GM08714 (cell line): ENCODE measurements around the gene ZNF654.

Experiments
- H3K4me3 ChIP-seq: fragments of 200-500 bp; sonication (Bioruptor generic); 2 replicates; pipeline ENCODE4 v1.5.1; 2014; ENCODE audit warnings: mild to moderate bottlenecking, low read length, inconsistent platforms
- ZNF274 ChIP-seq: IDR thresholded peaks from 2 replicates; pipeline ENCODE4 v1.6.1; 2012; ENCODE audit warnings: mild to moderate bottlenecking, low read depth, low read length

Gene ZNF654

DNA sequence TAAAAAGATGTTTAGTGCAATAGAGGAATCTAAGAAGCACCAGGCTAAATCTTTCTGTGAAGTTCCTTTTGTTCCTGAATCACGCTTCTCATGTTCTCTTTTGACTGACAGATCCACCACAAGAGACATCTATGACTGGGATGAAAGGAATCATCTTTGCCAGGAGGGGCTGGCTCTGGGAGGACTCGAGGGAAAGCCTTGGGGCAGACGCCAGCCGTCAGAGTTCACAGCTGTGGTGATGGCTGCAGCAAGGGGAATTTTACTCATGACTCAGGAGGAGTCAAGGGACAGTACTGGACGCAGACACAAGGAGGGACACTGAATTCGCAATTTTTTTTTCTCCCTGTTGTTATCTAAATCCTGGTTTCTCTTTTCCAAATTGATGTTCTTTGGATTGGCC lies 129.4 kb downstream of the ZNF654 start:
- TF ChIP-seq ZNF274, result no peak
- H3K4me3 ChIP-seq, result no peak overlapping the region

DNA sequence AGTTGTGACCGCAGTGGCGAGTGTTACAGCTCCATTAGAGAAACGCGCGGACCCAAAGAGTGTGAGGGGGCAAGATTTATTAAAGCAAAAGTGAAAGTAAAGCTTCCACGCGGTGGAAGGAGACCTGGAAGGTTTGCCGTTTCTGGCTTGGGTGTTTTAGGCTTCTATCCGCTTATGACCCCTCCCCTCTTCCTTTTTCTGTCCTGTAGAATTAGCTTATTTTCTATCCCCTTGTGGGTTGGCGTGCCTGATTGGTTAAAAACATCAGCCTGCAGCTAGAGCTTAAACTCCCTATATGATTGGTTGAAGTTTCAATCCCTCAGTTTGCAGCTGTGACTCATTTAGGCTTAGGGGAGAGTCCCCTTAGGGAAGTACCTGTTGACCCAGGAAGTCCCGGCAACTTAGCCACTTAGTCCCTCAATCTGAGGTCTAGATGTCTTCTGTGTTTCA lies 130.3 kb downstream of the ZNF654 start:
- no peak overlapping the region for H3K4me3 ChIP-seq

DNA sequence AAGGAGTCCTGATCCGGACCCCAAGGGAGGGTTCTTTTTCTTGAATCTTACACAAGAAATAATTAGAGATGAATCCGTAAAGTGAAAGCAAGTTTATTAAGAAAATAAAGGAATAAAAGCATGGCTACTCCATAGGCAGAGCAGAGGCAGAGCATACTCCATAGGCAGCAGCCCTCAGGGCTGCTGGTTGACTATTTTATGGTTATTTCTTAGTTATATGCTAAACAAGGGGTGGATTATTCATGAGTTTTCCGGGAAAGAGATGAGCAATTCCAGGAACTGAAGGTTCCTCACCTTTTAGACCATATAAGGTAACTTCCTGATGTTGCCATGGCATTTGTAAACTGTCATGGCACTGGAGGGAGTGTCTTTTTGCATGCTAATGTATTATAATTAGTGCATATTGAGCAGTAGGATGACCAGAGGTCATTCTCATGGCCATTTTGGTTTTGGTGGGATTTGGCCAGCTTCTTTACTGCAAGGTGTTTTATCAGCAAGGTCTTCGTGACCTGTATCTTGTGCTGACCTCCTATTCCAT lies 132.9 kb downstream of the ZNF654 start:
- H3K4me3 ChIP-seq, result no peak overlapping the region
- TF ChIP-seq ZNF274, result no peak

More for the DNA sequence above, 130.3 kb downstream of the ZNF654 start:
- TF ChIP-seq ZNF274, result no peak

DNA sequence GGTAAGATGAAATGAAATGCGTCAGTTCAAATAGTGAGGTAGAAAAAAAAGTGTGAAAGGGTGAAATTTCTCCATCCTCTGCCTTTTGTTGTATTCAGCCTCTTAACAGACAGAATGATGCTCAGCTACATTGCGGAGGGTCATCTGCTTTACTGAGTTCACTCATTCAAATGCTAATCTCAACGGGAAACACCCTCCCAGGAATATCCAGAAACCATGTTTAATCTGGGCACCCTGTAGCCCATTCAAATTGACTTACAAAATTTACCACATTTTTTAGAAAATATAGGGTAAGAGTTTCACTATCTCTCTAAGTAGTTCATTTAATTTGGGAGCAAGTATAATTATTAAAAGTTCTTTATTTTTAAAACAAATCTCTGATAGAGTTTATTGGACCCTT lies 133.6 kb downstream of the ZNF654 start:
- TF ChIP-seq ZNF274, result no peak

More for the DNA sequence above, 133.6 kb downstream of the ZNF654 start:
- no peak overlapping the region for H3K4me3 ChIP-seq
